HepG2 (cell line): ENCODE results near the gene SOCS7. TPM values are rescaled to one million over a fixed set of nuclear protein-coding genes. Genes with fewer than 3 reads are reported as not detected.

ENCODE experiments used
- CCAR2 ChIP-seq: fragments of 200-400 bp; formaldehyde crosslinking; optimal IDR thresholded peaks from 2 replicates; pipeline ENCODE3; 2018; ENCODE audit warnings: low read depth, mild to moderate bottlenecking, low read length, moderate library complexity
- DPF2 ChIP-seq: sonication (generic); formaldehyde crosslinking; IDR thresholded peaks from 2 replicates; pipeline ENCODE4 v1.4.0; 2020; ENCODE audit warnings: mild to moderate bottlenecking, low read depth, missing genetic modification reagents, borderline replicate concordance
- RORA ChIP-seq: sonication (generic); formaldehyde crosslinking; IDR thresholded peaks from 2 replicates; pipeline ENCODE4 v1.5.0; 2020; ENCODE audit warnings: mild to moderate bottlenecking, missing genetic modification reagents, moderate library complexity
- SNAPC4 ChIP-seq: sonication (generic); formaldehyde crosslinking; IDR thresholded peaks from 2 replicates; pipeline ENCODE4 v1.4.0; 2020; ENCODE audit warnings: mild to moderate bottlenecking, missing genetic modification reagents
- SOX5 ChIP-seq: IDR thresholded peaks from 2 replicates; pipeline ENCODE4 v1.6.1; 2016; ENCODE audit warnings: borderline replicate concordance
- STAT6 ChIP-seq: sonication (generic); formaldehyde crosslinking; IDR thresholded peaks from 2 replicates; pipeline ENCODE4 v1.4.0; 2020; ENCODE audit warnings: missing genetic modification reagents, mild to moderate bottlenecking, borderline replicate concordance
- TARDBP ChIP-seq: sonication (generic); formaldehyde crosslinking; IDR thresholded peaks from 2 replicates; pipeline ENCODE4 v1.8.0; 2022; ENCODE audit warnings: mild to moderate bottlenecking, missing genetic modification reagents
- ZFY ChIP-seq: sonication (generic); formaldehyde crosslinking; IDR thresholded peaks from 2 replicates; pipeline ENCODE4 v1.4.0; 2020; ENCODE audit warnings: missing genetic modification reagents
- ZNF136 ChIP-seq: sonication (generic); formaldehyde crosslinking; IDR thresholded peaks from 2 replicates; pipeline ENCODE4 v1.8.1; 2022; ENCODE audit warnings: low read depth, mild to moderate bottlenecking, moderate library complexity, missing genetic modification reagents
- ZNF337 ChIP-seq: sonication (generic); formaldehyde crosslinking; IDR thresholded peaks from 2 replicates; pipeline ENCODE4 v1.5.1; 2020; ENCODE audit warnings: missing genetic modification reagents, low read depth, mild to moderate bottlenecking, borderline replicate concordance
- ZNF407 ChIP-seq: sonication (generic); formaldehyde crosslinking; IDR thresholded peaks from one replicate; pipeline ENCODE4 v1.5.1; 2020; ENCODE audit warnings: mild to moderate bottlenecking, missing genetic modification reagents; ENCODE audit errors: not compliant biosample characterization
- polyA plus RNA-seq, 8 experiments: library from polyadenylated mRNA; depleted of rRNA in 3 of 8; stranded (reverse) in 7 of 8; unstranded in 1 of 8; fragments of >200 nt; fragmentation: Illumina TruSeq in 4 of 8; extraction: Trizol in 4 of 8; gene quantifications; 2 replicates each; pipeline versions ENCODE4 v1.2.1 to v1.2.3, GENCODE V29; 2011 to 2016; ENCODE audit warnings: low read depth in 4 of 8, missing spikeins in 1 of 8, mixed read lengths in 1 of 8; ENCODE audit not compliant: insufficient read depth in 1 of 8
- total RNA-seq, 5 experiments: library from RNA; depleted of rRNA; stranded (reverse); fragments of >200 nt; fragmentation: Illumina TruSeq; extraction: Trizol; gene quantifications; 2 replicates each; pipeline ENCODE4 v1.2.3, GENCODE V29; 2016; ENCODE audit warnings: low read depth in 1 of 5

Gene SOCS7
- total and polyA plus RNA-seq, 2 of the 13 experiments (the other 11 are each of a cell fraction or from before 2014, with no cell fraction given): 19.2 to 24.2 TPM

GRCh38 chr17:38415250-38416194 is 63.9 kb downstream of the SOCS7 start (continued):
- TF ChIP-seq ZNF407 (CRISPR knock-in tag): no peak
- TF ChIP-seq CCAR2: peak; percentile 10
- peak; percentile 62; the same call in 1 of the 2 replicates for TF ChIP-seq TARDBP (CRISPR knock-in tag)
- peak; percentile 66; the same call in 1 of the 2 replicates for TF ChIP-seq DPF2
- TF ChIP-seq ZNF337: no peak
- TF ChIP-seq RORA (CRISPR knock-in tag): no peak
- peak; percentile 86; the same call in 1 of the 2 replicates for TF ChIP-seq SOX5 (CRISPR knock-in tag)
- TF ChIP-seq STAT6 (CRISPR knock-in tag): peak; percentile 57; the same call in 1 of the 2 replicates
- TF ChIP-seq ZNF136 (CRISPR knock-in tag): no peak
- TF ChIP-seq ZFY: peak; percentile 93
- peak; percentile 79 for TF ChIP-seq SNAPC4 (CRISPR knock-in tag)
